Muscle of arm (tissue), 12 donors: Measurements from ENCODE around the gene SLC22A5. TPM values are rescaled to one million over a fixed set of nuclear protein-coding genes. Genes with fewer than 3 reads are reported as not detected.
A peak's percentile ranks its signal among the peaks of the same experiment; 100 is the strongest.

Source experiments
- DNase-seq: peaks from one replicate; pipeline ENCODE4 v3.0.0-alpha.2; 2013
- polyA plus RNA-seq, 12 donors: library from polyadenylated mRNA; unstranded; fragments of 120-200 nt; gene quantifications; one replicate each; pipeline ENCODE4 v1.2.1, GENCODE V29; 2013; ENCODE audit not compliant: insufficient read length in 12 of 12

The SLC22A5 gene
- polyA plus RNA-seq, 12 donors: 6.0 to 14.0 (median 8.8) TPM; not detected in 1

DNA sequence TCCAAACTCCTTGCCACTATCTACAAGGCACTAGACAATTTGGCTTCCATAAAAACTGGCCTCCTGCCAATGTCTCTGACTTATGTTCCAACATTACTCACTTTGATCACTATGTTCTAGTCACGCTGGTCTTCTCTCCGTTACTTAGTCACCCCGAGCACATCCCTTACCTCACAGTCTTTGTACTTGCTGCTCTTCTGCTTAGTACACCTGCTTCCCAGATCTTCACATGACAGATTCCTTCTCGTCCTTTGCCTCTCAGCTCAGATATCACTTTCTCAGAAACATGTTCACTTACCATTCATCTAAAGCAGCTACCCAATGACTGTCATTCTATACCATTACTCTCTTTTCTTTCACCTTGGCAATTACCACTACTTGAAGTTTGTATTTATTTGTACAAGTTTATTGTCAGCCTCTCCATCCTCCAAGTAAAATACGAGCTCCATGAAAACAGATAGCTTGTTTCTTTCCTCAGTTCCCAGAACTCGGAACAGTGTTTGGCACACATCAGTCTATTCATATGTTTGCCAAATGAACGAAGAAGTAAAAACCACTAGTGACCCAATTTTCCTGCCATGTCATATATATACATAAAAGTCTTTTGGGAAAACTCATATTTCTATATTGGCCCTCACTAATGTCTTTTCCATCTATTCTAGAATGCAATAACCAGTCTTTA lies 5.9 kb upstream of the SLC22A5 start:
- no peak for DNase-seq

DNA sequence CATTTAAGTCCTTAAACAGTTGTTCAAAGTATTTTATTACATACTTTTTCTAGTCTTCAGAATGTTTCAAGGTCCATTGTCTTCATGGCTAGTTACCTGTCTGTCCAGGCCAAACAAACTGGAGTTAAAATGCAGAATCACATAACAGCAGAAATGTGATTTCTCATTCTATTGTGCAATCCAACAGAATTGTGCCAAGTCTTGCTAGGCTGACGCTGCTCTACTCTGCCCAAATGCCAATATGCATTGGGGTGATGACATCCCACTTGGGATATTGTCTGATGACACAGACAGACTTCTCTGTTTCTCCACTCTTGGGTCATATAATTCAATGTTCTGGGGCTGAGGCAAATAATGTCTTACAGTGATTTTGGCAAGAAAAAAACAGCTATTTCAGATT lies 5.2 kb upstream of the SLC22A5 start:
- no peak for DNase-seq

DNA sequence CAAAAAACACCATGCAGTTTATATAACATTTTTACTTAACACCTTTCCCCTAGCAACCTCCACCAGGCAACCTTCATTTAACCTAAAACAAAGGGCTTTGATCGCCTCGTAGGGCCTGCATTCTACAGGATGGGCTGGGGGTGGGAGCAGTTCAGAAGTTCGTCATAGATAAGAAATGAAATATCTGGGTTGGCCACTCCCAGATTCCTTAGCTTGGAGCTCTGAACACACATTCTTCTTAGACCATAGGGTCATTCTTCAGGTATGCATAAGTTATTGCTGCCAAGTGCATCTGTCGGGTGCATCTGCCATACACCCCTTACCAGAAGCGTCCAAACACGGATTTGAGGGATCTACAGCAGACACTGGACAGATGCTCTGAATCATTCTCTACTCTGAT lies 4.3 kb upstream of the SLC22A5 start:
- DNase-seq: no peak

DNA sequence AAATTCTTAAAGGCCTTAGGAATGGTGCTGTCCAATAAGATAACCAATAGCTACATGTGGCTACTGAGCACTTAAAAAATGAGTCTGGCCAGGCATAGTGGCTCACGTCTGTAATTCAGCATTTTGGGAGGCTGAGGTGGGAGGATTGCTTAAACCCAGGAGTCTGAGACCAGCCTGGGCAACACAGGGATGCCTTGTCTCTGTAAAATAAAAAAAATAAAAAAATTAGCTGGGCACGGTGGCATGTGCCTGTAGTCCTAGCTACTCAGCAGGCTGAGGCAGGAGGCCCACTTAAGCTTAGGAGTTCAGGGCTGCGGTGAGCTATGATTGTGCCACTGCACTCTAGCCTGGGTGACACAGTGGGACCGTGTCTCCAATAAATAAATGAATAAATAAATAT lies 1.3 kb upstream of the SLC22A5 start:
- no peak for DNase-seq

DNA sequence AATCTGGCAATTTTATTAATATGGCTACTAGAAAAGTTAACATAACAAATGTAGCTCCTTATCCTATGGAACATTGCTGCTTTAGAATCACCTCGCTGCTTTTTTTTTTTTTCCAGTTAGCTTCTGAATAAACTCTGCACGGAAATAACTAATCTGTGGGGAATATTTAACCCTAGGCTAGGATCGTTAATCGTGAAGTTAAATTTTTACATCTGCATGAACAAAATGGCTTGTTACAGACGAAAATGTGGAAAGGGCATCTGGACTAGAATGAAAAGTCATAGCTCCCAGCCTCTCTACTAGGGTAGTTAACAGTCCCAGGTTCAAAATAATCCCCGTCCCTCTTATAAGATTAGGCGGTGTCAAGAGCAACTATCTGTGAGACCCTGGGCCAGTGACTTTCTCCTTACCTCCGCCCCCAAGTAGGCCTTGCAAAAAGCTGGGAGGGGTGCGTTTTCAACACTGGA lies 470 bp upstream of the SLC22A5 start:
- no peak for DNase-seq

DNA sequence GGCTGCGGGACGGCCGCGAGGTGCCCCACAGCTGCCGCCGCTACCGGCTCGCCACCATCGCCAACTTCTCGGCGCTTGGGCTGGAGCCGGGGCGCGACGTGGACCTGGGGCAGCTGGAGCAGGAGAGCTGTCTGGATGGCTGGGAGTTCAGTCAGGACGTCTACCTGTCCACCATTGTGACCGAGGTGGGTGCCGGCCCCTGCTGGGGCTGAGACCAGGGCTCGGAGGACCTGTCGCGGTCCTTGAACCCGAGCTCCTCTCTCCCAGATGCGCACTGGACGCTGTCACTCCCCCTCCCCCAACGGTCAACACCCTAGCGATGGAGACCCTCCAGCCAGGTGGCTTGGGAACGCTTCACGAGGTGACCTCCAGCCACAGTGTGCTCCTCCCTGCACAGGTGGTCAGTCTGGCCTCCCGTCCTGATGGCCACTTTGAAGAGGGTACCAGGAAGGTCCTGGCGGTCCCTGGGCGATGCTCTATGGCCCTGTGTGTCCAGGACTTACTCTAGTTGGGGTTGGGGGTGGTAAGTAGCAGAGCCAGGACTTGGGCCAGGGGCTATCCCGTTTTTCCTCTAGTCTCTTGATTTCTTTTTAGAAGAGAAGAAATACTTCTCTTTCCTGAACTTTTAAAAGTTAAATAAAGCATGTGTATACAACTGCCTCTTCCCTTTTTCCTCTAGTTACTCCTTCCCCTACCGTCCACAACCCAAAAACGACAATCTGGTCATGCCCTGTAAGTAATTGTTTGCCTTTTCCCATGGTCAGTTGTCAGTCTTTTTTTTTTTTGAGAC lies 866 bp downstream of the SLC22A5 start:
- DNase-seq: no peak

DNA sequence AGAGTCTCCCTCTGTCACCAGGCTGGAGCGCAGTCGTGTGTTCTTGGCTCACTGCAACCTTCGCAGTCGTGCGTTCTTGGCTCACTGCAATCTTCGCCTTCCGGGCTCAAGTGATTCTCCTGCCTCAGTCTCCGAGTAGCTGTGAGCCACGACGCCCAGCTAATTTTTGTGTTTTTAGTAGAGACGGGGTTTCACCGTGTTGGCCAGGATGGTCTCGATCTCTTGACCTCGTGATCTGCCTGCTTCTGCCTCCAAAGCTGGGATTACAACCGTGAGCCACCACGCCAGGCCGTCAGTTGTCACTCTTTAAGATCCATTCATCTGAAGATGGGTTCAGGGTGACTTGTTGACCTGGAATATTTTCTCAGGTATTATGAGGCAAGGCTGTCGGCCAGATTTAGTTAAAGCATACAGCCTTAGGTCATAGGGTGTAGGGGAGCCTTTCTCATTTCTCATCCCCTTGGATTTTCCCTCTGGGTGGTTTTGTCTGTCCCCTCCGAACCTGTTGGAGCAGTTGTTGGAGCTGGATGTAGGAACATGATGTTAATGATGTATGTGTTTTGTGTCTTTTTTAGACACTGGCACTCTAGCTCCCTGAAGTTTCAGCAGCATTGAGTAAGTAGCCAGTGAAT lies 1.6 kb downstream of the SLC22A5 start:
- DNase-seq: no peak

DNA sequence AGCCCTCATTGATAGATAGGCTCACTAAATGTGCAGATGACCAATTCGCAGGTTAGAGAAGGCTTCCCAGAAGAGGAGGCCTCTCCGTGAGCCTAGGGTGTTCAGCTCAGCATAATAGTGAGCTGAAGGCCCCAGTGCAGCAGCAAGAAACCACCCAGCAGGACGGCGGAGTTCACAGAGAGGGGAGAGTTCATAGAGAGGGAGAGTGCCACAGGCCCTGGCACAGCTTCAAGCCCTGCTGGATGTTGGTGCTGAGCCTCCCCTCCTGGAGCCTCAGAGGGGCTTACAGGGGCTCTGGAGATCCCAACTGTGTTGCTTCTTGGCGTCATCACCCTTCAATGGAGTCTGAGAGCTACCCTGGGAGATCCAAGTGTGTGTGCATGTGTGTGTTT lies 2.1 kb downstream of the SLC22A5 start:
- no peak for DNase-seq

DNA sequence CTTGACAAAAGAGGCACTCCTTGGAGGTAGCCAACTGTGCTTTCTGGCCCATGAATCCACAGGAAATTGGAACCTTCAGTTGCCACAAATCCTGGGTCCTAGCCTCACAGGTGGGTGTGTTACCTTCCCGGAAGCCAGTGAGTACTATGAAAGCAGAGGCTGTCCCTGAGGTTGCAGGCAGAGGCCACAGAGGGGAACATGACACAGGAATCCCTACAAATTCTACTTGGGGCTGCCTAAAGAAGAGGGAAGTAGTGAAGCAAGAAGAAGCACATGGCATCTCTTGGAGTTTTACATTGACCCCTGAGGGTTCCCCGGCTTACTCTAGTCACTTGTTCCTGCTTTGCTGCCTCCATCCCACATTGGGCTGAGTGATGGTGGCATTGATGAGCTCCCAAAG lies 2.6 kb downstream of the SLC22A5 start:
- DNase-seq: no peak

DNA sequence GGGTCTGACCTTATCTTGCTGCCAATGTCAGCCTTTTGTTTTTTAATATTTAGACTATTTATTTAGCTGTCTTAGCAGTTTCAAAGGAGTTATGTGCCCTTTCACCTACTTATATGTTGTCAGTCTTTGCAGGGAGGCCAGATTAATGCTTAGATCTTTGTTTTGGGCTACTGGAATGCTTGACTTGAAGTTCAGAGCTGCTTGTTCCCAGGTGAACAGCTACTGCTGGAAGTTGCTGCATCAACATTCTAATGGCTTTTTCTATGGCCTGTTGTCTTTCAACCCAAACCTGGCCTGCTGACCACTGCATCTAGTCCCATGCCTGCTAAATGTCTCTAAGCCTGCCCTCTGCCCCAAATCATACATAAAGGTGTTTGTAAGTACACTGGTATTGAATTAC lies 3.0 kb downstream of the SLC22A5 start:
- no peak for DNase-seq

DNA sequence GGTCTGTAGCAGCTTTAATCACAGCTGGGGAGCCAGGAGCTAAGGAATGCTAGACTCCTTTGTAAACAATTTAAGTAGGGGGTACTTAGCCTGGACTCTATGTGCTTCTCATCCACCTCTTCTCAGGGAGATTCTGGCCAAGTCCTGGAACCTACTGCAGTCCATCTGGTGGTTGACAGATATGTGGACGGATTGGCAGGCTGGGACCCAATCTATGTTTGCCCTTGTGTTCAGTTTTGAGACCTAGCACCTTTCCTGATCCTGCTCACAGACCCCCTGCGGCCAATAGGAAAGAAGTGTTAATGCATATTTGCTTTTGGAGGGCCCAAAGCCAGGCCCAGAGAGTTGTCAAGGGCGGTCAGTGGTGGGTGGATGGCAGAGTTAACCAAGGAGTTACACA lies 6.4 kb downstream of the SLC22A5 start:
- DNase-seq: no peak

DNA sequence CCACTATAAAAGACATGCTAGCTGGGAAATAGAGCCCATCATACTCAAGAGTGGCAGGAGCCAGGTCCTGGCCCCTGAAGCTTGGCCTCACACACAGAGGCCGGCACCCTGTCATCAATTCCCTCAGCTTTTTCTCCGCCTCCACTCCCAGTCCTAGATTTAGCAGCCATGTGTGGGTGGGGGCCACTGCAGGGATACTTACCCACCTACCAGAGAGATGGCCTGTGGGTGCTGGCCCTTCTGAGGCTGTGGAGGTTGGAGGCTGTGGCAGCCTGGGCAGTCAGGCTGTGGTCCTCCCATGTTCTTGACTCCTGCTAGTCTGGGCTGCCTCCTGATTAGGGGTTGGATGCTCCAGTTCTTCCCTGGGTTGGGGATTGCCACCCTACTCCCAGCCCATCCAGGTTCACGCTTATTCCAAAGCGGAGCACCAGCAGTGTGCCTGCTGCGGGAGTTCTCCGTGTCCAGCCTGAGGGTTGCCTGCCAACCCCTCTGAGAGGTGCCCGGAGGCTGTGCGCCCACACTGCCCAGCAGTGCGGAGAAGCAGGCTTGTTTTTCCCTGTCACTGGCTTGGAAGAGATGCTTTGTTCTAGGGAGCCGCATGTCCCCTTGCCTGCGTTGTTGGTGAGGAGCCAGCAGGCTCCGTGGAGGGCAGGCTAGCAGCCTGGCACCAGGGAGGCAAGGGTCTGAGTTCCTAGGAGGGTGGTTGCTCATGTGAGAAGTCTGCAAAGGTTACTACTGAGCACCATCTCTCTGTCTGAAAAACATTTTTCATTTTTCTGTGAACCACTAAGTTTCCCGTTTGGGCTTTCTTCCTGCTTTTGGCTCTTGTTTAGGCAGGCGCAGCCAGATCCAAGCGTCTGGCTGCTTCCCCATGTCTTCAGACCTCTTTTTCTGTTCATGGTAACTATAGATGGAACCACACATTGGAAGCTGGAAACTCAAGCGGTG lies 7.5 kb downstream of the SLC22A5 start:
- DNase-seq: peak; percentile 67

DNA sequence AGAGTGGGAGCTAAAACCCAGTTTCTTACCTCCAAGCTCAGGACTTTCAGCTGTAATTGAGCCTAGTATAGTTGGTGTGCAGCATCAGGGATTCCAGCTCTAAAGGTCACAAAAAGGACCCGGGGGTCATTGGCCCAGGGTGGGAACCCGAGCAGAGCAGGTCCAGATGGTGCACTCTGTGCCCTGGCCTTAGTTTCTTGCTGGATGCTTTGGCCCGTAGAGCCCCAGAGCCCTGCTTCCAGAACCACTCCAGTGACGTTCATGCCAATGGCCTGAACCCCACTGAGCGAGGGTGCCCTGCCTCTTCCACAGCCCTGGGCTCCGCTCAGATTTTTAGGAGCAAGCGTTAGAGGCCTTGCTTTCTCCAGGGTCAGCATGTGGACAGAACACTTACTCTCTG lies 8.2 kb downstream of the SLC22A5 start:
- no peak for DNase-seq

DNA sequence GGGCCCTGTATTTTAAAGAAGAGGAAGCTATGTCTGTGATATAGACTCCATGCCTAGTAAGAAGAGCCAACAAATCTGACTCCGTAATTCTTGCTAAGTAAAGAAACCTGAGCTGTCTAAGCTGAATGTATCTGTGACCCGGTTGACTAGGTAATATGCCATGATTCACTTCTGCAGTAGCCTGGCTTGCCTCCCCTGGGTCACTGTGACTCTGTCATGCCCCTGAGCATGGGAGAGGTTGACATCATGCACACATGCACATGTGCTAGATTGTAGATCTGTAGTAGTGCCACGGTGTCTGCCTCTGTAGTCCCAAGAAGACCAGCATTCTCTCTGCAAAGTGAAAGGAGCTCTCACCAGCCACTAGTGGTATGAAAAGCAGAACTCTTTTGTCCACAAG lies 9.1 kb downstream of the SLC22A5 start:
- DNase-seq: no peak

DNA sequence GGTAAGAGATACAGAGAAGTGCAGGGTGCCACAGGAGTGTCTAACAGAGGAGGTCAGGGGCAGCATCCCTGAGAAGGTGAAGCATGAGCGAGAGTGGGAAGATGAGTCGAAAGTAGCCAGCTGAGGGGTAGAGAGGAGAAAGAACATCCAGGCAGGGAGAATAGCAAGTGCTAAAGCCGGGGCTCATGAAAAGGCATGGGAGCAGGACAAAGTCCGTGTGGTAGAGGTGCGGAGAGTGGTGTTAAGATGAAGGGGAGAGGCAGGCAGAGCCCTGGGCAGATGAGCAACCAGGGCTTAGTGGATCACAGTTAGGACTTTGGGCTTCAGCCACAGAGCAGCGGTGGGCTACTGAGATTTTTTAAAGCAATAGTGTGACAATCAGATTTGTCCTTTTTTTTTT lies 10.5 kb downstream of the SLC22A5 start:
- DNase-seq: no peak

DNA sequence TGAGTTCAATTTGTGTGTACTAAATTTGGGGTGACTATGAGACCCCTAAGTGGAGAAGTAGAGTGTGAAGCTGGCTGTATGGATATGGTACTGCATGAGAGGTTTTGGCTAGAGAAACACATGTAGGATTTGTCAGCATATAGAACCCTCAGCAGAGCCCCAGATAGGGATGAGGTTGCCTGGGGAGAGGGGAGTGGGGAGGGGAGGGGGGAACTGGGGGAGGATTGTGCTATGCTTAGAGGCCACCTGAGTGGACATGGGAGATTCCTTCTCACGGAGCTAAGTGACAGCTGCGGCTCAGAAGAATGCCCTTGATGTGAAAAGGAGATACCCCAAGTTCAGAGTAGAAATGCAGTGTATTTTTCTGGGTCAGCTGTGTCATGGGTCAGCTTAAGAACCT lies 11.2 kb downstream of the SLC22A5 start:
- DNase-seq: no peak

DNA sequence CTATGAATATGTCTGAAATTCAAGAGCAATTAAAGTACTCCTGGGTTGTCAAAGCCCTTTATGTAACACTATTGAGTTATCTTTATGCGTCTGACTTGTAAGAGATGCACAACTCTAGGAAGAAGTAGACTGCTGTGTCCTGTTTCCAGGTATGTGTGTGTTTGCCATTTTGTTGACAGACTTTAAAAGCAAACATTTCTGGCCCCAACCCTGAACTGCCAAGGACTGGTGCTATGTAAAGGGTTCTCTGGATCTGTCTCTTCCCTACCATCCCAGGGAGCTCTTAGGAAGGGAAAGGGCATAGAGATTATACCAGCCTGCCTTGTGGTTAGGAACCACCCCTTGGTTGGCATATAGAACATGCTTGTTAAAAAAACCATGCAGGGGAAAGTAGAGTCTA lies 12.1 kb downstream of the SLC22A5 start:
- DNase-seq: no peak

DNA sequence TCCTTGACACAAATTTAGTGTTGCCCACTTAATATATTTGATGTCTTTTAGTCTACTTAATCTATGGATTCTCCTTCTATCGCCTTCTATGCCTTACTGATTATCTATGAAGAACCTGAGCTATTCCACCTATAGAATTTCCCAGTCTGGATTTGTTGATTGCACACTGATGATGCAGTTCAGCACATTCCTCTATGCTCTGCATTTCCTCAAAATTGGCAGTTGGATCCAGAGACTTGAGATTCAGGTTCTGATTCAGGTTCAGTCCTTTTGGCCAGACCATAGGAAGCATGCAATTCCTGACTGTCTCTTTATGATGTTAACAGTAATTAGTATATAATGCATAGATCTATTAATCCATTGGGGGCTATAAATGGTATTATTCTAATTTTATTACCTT lies 13.8 kb downstream of the SLC22A5 start:
- no peak for DNase-seq

DNA sequence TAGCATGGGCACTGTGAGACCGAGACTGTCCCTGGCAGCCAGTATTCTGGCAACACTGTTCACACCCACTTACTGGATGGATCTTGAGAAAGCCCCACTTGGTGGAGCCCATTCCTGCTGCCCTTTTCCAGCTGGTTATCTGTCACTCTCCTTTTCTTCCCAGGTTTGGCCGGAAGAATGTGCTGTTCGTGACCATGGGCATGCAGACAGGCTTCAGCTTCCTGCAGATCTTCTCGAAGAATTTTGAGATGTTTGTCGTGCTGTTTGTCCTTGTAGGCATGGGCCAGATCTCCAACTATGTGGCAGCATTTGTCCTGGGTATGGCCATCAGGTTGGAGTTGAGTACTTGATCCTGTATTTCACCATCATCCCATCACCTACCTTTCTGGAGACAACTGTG lies 14.5 kb downstream of the SLC22A5 start:
- no peak for DNase-seq

DNA sequence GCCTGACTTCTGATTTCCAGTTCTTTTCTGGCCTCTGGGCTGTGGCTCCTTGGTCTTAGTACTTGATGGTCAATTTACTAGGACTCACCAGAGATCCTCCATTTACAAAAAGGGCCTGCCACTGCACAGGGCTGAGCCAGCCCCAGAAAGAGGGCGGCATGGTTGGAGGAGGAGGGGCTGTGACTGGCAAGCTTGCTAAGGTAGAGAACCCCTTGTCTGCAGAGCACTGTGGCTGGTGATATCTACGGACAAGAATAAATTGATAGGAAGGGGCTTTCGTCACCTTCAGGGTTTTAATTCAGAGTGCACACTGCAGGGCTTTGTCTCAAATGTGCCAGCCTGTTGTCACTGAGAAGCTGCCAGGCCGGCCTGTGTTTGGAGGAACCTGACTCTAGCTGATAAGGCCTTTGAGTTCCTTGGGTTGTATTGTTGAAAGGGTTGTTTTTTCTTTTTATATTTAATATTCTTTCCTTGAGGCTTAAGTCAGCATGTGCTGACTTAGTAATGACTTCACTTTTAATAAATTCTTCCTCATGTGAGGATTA lies 15.1 kb downstream of the SLC22A5 start:
- no peak for DNase-seq

DNA sequence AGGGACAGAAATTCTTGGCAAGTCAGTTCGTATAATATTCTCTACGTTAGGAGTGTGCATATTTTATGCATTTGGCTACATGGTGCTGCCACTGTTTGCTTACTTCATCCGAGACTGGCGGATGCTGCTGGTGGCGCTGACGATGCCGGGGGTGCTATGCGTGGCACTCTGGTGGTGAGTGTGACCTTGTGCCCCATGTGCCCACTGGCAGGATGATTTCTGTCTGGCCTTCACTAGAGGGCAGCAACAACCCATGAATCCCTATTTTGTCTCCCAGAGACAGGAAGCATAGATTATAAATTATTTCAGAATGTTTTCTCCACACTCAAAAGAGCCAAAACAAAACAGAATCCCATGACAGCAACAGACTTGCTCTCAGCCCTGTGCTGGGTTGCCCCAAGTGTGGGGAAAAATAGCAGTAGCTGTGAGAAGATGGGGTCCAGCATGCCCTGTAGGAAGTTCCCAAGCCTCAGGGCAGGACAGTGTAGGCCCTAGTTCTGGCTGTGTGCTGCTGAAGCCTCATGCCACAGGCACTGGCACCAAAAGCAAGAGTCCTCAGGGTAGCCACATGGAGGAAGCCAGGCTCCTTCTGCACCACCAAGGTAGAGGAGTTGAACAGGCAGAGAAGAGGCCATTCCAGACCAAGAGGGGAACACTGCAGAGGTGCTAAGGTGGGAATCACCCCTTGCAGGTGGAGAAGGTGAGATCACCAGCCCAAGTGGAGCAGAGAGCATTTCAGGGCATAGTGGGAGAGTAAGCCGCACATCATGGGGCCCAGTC lies 16.0 kb downstream of the SLC22A5 start:
- peak; percentile 65 for DNase-seq
